GM18511 (cell line): ENCODE measurements around the gene ROR1.
"Not testable (repeated sequence)": the region's sequence is repeated elsewhere in the genome, so short reads cannot be mapped to it uniquely, and the experiment has no call there.

ENCODE experiments used
- ATAC-seq: cut with Tn5 transposase; IDR thresholded peaks from one replicate; pipeline ENCODE4 v1.9.1; 2021; ENCODE audit warnings: mild to moderate bottlenecking, moderate library complexity; ENCODE audit not compliant: unreplicated experiment

The ROR1 gene

GRCh38 chr1:64084451-64084850 is 310.6 kb downstream of the ROR1 start:
- no peak for ATAC-seq

- ATAC-seq = no peak
Measured at GRCh38 chr1:64087768-64088167, 314.0 kb downstream of the ROR1 start.

DNA sequence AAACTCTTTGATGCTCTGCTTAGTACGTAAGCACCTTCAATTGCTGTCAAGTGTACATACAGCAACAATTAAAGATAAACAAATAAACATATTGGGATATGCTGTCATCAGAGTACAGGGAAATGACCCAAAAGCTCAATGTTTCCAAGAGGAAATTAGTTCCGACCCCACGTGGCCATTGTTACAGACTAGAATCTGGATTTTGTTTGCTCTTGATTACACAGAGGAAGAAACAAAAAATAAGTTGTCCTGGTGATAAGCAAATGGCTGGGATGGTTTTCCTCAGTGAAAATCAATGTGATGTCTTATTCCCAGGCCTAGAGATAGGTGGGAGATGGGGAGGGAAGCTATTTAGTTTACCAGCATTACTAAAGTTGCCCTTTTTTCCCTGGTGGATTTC is 316.6 kb downstream of the ROR1 start:
- ATAC-seq = no peak

DNA sequence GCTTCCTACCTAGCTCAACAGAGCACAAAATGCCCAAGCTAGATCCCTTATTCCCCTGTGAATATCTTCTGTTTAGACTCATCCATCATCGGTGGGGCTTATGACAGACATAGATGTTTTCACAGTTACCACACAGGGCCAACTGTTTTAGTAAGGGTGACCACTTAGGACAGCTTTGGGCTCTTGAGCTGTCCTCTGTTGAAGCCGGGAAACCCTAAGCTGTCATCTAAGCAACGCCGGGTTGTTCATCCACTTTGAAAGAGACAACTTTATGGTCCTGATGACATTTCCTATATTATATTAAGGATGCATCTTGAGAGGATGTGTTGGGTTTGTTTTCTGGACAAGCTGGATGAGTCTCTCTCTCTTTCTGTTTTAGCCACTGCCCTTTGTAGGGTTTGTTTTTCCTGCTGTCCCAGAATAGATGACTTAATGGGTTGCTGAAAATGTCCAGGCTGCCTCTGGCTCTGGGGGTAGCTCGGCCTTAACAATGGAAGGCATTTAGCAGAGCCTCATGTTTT is 319.1 kb downstream of the ROR1 start:
- no peak for ATAC-seq

GRCh38 chr1:64093941-64094340 is 320.1 kb downstream of the ROR1 start:
- no peak for ATAC-seq

GRCh38 chr1:64095832-64096231 is 322.0 kb downstream of the ROR1 start:
- ATAC-seq = no peak

DNA sequence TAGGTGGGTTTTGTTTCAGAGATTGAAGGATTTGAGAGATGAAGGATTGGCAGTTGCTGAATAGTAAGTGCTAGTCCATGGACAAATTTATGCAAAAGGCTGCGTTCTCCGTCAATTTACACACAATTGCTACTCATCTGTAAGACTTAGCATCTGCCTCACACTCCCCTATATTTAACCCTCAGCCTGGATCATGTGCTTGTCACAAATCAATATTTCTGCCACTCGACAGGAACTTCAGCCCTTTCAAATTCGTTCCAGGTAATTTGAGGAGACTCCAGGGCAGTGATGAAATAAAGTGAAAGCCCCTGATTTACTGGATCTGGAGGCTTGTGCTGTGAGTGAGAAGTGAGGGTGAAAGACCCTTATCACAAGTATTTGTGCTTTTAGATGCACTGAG is 324.0 kb downstream of the ROR1 start:
- no peak for ATAC-seq

GRCh38 chr1:64098436-64098835 is 324.6 kb downstream of the ROR1 start:
- no peak for ATAC-seq

DNA sequence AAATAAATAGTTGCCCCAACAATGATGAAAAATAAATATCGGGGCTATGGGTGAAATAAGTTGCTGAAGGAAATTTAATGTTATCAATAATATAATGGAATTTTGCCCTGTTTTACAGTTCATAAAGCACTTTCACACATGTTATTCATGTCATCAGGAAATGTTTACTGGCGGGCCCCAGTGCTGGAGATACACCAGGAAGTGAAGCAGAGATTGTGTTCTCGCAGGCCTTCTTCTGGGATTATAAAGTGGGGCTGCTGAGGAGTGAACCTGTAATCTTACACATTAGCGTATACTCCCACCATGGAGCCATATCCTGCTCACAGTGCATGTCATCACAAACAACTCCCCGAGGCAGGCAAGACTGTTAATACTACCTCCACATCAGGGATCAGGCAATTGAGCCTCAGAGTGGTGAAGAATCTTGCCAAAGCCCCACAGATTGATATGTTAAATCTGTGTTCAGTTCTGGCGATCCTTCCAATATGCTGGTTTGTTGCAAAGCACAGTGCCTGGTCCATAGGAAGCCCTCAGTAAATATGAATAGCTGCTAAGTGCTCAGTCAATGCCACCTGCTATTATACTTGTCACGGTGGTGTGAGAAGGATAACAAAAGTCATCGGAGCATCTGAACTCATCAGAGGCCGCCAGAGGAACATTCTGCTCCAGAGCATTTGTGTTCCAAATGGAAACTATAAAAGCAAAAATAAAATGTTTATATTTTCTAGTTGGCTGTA is 325.2 kb downstream of the ROR1 start:
- no peak for ATAC-seq

- ATAC-seq = no peak
Measured at GRCh38 chr1:64100791-64101190, 327.0 kb downstream of the ROR1 start.

- ATAC-seq = not testable (repeated sequence)
Measured at GRCh38 chr1:64104585-64104984, 330.8 kb downstream of the ROR1 start.

- ATAC-seq = no peak
Measured at GRCh38 chr1:64107118-64107519, 333.3 kb downstream of the ROR1 start.

DNA sequence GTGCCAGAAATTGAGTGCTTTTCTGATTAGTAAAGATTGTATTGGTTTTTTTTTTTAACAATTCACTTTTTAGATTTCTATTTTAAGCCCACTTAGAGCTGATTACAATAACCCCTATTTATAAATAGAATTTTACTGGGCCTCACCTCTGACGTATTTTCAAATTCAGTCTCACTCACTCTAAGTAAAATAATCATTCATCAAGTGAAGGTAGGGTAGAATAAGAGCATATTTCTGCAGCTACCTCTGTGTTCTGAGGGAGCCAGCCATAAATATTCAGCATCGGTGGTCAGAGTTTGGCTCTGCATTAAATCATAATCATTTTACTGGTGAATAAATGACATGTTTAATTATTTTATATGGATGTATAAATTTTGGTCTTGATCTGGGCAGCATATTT is 333.8 kb downstream of the ROR1 start:
- no peak for ATAC-seq

GRCh38 chr1:64110924-64111777 is 337.3 kb downstream of the ROR1 start:
- ATAC-seq = no peak

DNA sequence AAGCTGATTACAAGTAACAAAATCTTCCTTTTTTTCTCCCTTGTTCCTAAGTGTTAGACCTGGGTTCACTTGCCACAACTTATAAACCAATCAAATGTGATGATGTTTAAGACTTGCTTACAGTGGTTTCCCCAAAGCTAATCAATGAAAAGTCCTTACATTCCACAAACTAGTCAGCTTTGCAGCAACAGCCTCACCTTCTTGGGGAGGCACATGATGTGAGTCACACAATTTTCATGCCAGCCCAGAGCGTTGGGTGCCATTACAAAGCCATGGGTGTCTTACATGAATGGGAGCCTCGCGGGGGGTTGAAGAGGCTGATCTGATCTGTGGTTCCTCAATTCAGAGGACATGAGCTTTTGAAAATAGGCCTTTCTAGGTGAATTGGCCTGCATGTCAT is 338.0 kb downstream of the ROR1 start:
- ATAC-seq = no peak

- no peak for ATAC-seq
Measured at GRCh38 chr1:64112281-64112680, 338.5 kb downstream of the ROR1 start.

DNA sequence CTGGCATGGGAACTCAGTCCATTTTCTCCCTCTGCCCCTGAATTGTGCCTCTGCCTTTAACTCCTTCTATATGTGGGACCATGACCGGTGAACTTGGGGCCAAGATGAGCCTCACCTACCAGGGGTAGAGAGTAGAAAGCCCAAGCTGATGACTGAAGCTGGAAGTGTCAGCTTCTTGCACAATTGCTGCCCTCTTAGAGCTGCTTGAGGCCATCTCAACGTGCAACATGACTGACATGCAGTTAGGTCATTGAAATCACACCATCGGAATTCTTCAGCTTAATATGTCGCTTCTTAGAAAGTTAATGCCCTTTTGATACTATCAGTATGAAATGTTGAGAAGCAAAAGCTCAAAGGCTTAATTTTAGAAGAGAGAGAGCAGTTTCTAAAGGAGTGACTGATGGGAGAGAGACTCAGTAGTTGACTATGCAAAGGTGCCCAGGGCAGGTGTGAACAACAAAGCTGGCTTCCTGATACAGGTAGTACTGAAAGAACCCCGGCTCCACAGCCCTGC is 340.3 kb downstream of the ROR1 start:
- ATAC-seq = no peak

- ATAC-seq = no peak
Measured at GRCh38 chr1:64116537-64116936, 342.7 kb downstream of the ROR1 start.

GRCh38 chr1:64117492-64117891 is 343.7 kb downstream of the ROR1 start:
- ATAC-seq = no peak

GRCh38 chr1:64121766-64122385 is 348.1 kb downstream of the ROR1 start:
- ATAC-seq = no peak

DNA sequence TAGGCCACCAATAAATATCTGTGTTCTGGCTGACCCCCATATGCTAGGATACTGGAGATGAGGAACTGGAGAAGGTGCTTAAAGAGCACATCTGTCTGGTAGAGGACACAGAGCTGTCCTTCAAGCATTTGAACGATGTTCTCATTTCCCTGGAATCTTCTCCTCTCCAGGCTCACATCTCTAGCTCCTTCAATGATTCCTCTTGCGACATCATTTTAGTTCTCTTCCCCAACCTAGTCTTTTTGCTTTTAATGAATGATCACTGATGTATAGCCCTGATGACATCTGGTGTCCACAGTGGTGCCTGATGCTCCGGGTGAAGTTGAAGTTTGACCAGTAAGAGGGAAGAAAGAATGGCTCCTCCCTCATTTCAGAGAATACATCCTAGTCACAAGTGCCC is 348.8 kb downstream of the ROR1 start:
- ATAC-seq = no peak
